GM12801 (cell line): Measurements from ENCODE around the gene PRELP.

Experiments
- CTCF ChIP-seq: IDR thresholded peaks from one replicate; pipeline ENCODE4 v1.5.1; 2011; ENCODE audit warnings: control low read depth; ENCODE audit not compliant: insufficient read length; ENCODE audit errors: extremely low read depth

Gene PRELP

GRCh38 chr1:203536980-203537455, 61.4 kb downstream of the PRELP start:
- TF ChIP-seq CTCF = no peak

- no peak for TF ChIP-seq CTCF
Observed at GRCh38 chr1:203537806-203538464, 62.3 kb downstream of the PRELP start.

GRCh38 chr1:203538726-203539125, 63.1 kb downstream of the PRELP start:
- TF ChIP-seq CTCF = no peak

GRCh38 chr1:203539831-203540546, 64.4 kb downstream of the PRELP start:
- no peak for TF ChIP-seq CTCF
